NCI-H2081 (cell line): ENCODE data around the gene MEPE.

ENCODE experiments used
- DNase-seq, 2 experiments: peaks; one replicate each; lab custom pipeline; 2025; lab: John Stamatoyannopoulos, UW

MEPE gene, protein sequence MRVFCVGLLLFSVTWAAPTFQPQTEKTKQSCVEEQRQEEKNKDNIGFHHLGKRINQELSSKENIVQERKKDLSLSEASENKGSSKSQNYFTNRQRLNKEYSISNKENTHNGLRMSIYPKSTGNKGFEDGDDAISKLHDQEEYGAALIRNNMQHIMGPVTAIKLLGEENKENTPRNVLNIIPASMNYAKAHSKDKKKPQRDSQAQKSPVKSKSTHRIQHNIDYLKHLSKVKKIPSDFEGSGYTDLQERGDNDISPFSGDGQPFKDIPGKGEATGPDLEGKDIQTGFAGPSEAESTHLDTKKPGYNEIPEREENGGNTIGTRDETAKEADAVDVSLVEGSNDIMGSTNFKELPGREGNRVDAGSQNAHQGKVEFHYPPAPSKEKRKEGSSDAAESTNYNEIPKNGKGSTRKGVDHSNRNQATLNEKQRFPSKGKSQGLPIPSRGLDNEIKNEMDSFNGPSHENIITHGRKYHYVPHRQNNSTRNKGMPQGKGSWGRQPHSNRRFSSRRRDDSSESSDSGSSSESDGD

GRCh38 chr4:87832669-87833068 lies at the start of gene MEPE:
Gene MEPE (plus strand): TSS chr4:87832969. CDS start chr4:87834715, 1,746 bp downstream.
- DNase-seq = no peak

- DNase-seq = no peak
These were observed 49.0 kb upstream of the MEPE start for GRCh38 chr4:87783781-87784180.

GRCh38 chr4:87785731-87786509 lies 46.8 kb upstream of the MEPE start:
- DNase-seq = no peak

- no peak for DNase-seq
These were observed 33.3 kb upstream of the MEPE start, which contains the start of gene IBSP for GRCh38 chr4:87799301-87800113. Gene IBSP (plus strand): TSS chr4:87799554. CDS start chr4:87802362, 2,808 bp downstream.

DNA sequence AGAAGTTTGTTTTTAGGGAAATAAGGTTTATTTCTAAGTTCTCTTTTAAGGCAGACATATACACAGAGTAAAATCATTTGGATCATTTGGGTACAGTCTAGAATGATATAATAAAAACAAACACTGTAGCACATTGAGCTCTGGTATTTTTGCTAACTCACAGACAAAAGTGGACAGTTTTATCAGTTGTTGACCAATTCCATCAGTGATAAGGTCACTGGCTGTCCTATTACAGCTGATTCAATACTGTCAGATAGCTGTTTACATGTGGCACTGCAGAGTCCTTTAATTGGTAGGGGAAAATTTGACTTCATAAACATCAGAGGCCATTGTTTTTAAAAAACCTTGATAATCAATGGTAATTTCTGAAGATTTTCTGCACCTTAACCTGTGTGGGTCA lies 29.9 kb upstream of the MEPE start:
- DNase-seq = no peak

- DNase-seq = no peak
These were observed 29.3 kb upstream of the MEPE start for GRCh38 chr4:87803421-87803820.

- DNase-seq = no peak
These were observed 27.9 kb upstream of the MEPE start for GRCh38 chr4:87804871-87805270.

- no peak for DNase-seq
These were observed 26.8 kb upstream of the MEPE start for GRCh38 chr4:87805971-87806370.

GRCh38 chr4:87806520-87806919 lies 26.2 kb upstream of the MEPE start:
- no peak for DNase-seq

- no peak for DNase-seq
These were observed 25.4 kb upstream of the MEPE start for GRCh38 chr4:87807402-87807801.

GRCh38 chr4:87811977-87812376 lies 20.8 kb upstream of the MEPE start:
- DNase-seq = no peak

- no peak for DNase-seq
These were observed 13.4 kb upstream of the MEPE start for GRCh38 chr4:87819281-87819919.

- no peak for DNase-seq
These were observed 9.6 kb upstream of the MEPE start for GRCh38 chr4:87823200-87823599.

DNA sequence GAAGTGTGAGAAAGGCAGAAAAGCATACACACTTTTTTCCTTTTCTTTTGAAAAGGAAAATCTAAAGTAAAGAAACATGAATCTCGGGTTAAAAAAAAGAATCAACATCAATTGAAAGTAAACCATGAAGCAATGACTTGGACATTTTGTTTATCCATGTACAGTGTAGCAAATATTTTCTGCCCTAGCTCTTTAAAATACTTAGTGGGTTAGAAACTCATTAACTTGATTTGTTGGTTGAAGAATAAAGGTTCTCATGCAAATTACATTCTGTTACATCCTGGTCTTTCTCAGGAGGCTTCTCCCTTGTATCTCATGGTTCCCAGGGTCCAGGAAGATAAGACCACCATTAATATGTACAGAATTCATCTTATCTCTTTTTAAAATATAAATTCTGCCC lies 9.0 kb upstream of the MEPE start:
- no peak for DNase-seq

GRCh38 chr4:87824352-87824751 lies 8.4 kb upstream of the MEPE start:
- no peak for DNase-seq

GRCh38 chr4:87834401-87834800 lies 1.6 kb downstream of the MEPE start:
- DNase-seq = no peak

GRCh38 chr4:87835197-87835596 lies 2.4 kb downstream of the MEPE start:
- no peak for DNase-seq

GRCh38 chr4:87835743-87836142 lies 3.0 kb downstream of the MEPE start:
- no peak for DNase-seq

GRCh38 chr4:87838205-87838604 lies 5.4 kb downstream of the MEPE start:
- no peak for DNase-seq

- peak; percentile 1 for DNase-seq
These were observed 6.3 kb downstream of the MEPE start for GRCh38 chr4:87838890-87839591.

GRCh38 chr4:87839592-87839946 lies 6.8 kb downstream of the MEPE start:
- no peak for DNase-seq
